ENCODE results near the gene ISG20L2. TPM values are rescaled to one million over a fixed set of nuclear protein-coding genes. Genes with fewer than 3 reads are reported as not detected.

ISG20L2 gene
- total RNA-seq, 6 experiments from 2014 or later, result 10.3 to 14.1 (median 12.2) TPM

DNA sequence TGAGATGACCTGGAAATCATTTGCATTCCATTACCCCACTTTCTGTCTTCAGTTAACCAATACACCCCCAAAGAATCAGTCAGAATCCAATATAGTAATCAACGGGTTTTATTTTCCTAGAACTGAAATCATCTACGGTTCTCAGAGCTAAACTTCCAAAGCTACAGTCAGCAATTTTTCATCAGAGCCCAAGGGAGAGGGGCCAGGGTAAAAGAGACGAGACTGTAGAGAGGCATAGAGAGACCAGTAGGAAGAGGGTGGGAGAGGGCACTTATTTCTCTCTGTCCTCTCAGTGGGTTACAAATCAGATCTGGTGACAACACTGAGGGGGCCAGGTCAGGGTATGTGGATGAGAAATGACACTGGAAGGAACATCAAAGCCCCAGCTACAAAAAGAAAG is 13.5 kb upstream of the ISG20L2 start:
- ATAC-seq, result no peak
- 76% methylated on average over 3 of the region's 3 CpGs for WGBS (ENCODE audit: insufficient coverage, low coverage, low lambda C conversion rate, missing lambda C conversion rate)
- Histone ChIP-seq H3K4me3 (no peak overlapping the region), H3K9me3 (no peaks in the 10 kb centered on the region), H3K4me1 (peaks cover 0 to 21% (median 8%) of the 10 kb centered on the region in 4 donors), H3K36me3 (peaks cover 0 to 34% (median 11%) of the 10 kb centered on the region in 4 donors), H3K27me3 (no peaks in the 10 kb centered on the region), H3K27ac (peak overlapping the region in 1 of 3 donors; percentile 61)
- TF ChIP-seq, protein P1, sequence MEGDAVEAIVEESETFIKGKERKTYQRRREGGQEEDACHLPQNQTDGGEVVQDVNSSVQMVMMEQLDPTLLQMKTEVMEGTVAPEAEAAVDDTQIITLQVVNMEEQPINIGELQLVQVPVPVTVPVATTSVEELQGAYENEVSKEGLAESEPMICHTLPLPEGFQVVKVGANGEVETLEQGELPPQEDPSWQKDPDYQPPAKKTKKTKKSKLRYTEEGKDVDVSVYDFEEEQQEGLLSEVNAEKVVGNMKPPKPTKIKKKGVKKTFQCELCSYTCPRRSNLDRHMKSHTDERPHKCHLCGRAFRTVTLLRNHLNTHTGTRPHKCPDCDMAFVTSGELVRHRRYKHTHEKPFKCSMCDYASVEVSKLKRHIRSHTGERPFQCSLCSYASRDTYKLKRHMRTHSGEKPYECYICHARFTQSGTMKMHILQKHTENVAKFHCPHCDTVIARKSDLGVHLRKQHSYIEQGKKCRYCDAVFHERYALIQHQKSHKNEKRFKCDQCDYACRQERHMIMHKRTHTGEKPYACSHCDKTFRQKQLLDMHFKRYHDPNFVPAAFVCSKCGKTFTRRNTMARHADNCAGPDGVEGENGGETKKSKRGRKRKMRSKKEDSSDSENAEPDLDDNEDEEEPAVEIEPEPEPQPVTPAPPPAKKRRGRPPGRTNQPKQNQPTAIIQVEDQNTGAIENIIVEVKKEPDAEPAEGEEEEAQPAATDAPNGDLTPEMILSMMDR (IDR thresholded peaks at IDR 0.05), result no peak
- no peak for TF ChIP-seq POLR2A (IDR thresholded peaks at IDR 0.05)
- intact Hi-C loops (cut with DNase I), result no loop called here
- no peak for DNase-seq

DNA sequence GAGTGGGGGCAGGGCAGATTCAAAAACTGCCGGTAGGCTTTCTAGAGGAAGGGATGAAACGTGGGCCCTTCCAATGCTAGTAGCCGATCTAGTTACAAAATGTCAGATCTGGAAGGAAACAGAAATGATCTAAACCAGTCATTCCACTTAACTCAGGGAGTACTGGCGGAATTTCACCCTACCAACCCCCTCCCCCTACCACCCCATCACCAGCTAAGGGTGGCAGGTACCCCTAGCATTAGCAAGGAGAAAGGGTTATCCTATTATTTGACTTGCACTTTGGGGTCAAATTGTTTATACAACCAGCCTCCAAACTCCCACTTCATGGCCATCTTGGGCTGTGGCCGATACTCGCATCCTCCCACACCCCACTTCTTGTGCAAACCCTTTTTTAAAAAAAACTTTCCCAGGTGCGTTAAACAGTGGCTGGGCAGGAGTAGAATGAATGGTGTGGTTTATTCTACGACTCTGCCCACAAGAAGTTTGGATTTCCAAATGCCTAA is 13.0 kb upstream of the ISG20L2 start:
- no peak for DNase-seq
- H3K27me3 ChIP-seq, result no peaks in the 10 kb centered on the region
- intact Hi-C loops (cut with DNase I), result no loop called here
- peak overlapping the region; percentile 58 to 83 (median 61) for H3K27ac ChIP-seq
- H3K36me3 ChIP-seq, result peaks cover 0 to 34% (median 13%) of the 10 kb centered on the region in 4 donors
- peak overlapping the region in 2 of 3 donors; percentile 21 to 80 for H3K4me3 ChIP-seq
- peaks cover 0 to 21% (median 8%) of the 10 kb centered on the region in 4 donors for H3K4me1 ChIP-seq
- TF ChIP-seq, protein P1 (IDR thresholded peaks at IDR 0.05), result no peak
- TF ChIP-seq POLR2A (IDR thresholded peaks at IDR 0.05), result no peak
- WGBS (ENCODE audit: insufficient coverage, low coverage, low lambda C conversion rate, missing lambda C conversion rate), result 58% methylated on average over 4 of the region's 8 CpGs
- ATAC-seq, result no peak
- no peaks in the 10 kb centered on the region for H3K9me3 ChIP-seq

DNA sequence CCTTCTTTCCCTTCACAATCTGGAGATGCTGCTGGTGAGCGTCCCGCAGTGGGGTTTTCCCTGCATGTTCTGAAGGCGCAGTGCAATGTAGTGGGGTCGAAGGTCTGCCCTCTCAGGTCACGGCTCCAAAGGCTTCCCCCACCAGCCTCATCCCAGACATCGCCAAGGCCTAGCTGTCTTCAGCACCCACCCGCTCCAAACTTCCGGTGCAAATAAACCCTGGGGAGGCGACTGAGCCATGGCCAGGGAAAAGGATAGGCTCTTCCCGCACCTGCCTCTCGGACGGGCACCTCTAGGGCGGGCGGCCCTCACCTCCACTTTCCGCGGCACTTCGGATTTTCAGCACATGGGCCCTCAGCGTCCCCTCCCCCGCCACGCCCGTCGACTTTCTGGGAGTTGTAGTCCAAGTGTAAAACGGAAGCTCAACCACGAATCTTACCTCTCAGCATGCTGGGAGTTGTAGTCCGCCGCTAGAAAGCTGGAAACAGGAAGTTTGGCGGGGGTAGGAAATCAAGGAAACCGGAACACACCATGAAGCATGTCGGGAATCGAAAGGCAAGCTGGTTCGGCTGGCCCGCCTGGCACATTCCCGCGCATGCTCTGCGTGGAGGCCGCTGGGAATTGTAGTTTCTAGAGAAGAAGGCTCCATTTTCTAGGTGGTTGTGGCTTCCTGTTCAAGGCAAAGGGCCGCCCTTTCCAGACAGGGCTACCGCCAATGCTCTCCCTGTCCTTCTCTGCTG is 12.3 kb upstream of the ISG20L2 start, which contains the start of gene MRPL24:
Gene MRPL24, minus strand, starts transcription at position 348 of the 740 bp plus-strand sequence. CDS start 2,384 bp downstream, outside the sequence.
- no peaks in the 10 kb centered on the region for H3K27me3 ChIP-seq
- TF ChIP-seq, protein P1 (IDR thresholded peaks at IDR 0.05), result no peak
- peak; percentile 51 for TF ChIP-seq POLR2A (IDR thresholded peaks at IDR 0.05)
- intact Hi-C loops (cut with DNase I), result no loop called here
- ATAC-seq (peak; percentile 91 to 95 (median 92)), DNase-seq (peak; percentile 96 to 98 (median 98))
- H3K9me3 ChIP-seq, result no peaks in the 10 kb centered on the region
- peaks cover 0 to 15% (median 6%) of the 10 kb centered on the region in 4 donors for H3K4me1 ChIP-seq
- peak within 1 kb of the TSS; percentile 76 to 80 (median 80) for H3K4me3 ChIP-seq
- peak within 1 kb of the TSS; percentile 58 to 83 (median 61) for H3K27ac ChIP-seq
- H3K36me3 ChIP-seq, result peaks cover 0 to 34% (median 14%) of the 10 kb centered on the region in 4 donors
- WGBS (ENCODE audit: insufficient coverage, low coverage, low lambda C conversion rate, missing lambda C conversion rate), result under 1% methylated on average over 30 of the region's 38 CpGs

DNA sequence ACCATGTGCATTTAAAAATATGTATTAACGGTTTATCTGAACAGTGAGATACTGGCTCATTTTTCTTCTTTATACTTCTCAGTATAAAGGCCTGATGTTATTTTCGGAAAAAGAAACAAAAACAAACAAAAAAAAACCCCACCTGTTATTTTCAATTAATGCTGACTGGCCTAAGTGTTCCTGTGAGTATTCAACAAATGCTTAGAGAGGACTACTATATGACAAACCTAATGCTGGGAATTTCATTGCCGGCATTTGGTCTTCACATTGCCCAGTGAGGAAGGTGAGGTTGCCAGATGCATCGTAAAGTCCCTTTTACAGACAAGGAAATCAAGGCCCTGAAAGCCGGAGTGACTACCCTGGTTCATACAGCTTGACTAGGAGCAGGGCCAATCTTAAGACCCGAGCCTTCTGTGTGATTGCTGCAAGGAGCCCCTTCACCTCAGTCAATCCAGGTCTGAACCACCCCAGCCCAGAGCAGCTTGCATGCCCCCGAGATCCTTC is 11.7 kb upstream of the ISG20L2 start:
- no peak for DNase-seq
- no peaks in the 10 kb centered on the region for H3K9me3 ChIP-seq
- no peaks in the 10 kb centered on the region for H3K27me3 ChIP-seq
- peak overlapping the region in 1 of 3 donors; percentile 35 for H3K27ac ChIP-seq
- WGBS (ENCODE audit: insufficient coverage, low coverage, low lambda C conversion rate, missing lambda C conversion rate), result 12% methylated on average over 6 of the region's 7 CpGs
- ATAC-seq, result no peak
- H3K4me1 ChIP-seq, result peaks cover 0 to 9% (median 3%) of the 10 kb centered on the region in 4 donors
- peak overlapping the region; percentile 76 to 80 (median 80) for H3K4me3 ChIP-seq
- H3K36me3 ChIP-seq, result peaks cover 0 to 34% (median 14%) of the 10 kb centered on the region in 4 donors
- no peak for TF ChIP-seq POLR2A (IDR thresholded peaks at IDR 0.05)
- TF ChIP-seq, protein P1 (IDR thresholded peaks at IDR 0.05), result no peak
- intact Hi-C loops (cut with DNase I), result no loop called here
